GM19372 (cell line): ENCODE results near the gene KRT25.
"Not testable (repeated sequence)": the region's sequence is repeated elsewhere in the genome, so short reads cannot be mapped to it uniquely, and the experiment has no call there.

Experiments used
- ATAC-seq: cut with Tn5 transposase; IDR thresholded peaks from one replicate; pipeline ENCODE4 v1.9.1; 2021; ENCODE audit warnings: mild to moderate bottlenecking, low read depth, moderate library complexity; ENCODE audit not compliant: unreplicated experiment

Gene KRT25

DNA sequence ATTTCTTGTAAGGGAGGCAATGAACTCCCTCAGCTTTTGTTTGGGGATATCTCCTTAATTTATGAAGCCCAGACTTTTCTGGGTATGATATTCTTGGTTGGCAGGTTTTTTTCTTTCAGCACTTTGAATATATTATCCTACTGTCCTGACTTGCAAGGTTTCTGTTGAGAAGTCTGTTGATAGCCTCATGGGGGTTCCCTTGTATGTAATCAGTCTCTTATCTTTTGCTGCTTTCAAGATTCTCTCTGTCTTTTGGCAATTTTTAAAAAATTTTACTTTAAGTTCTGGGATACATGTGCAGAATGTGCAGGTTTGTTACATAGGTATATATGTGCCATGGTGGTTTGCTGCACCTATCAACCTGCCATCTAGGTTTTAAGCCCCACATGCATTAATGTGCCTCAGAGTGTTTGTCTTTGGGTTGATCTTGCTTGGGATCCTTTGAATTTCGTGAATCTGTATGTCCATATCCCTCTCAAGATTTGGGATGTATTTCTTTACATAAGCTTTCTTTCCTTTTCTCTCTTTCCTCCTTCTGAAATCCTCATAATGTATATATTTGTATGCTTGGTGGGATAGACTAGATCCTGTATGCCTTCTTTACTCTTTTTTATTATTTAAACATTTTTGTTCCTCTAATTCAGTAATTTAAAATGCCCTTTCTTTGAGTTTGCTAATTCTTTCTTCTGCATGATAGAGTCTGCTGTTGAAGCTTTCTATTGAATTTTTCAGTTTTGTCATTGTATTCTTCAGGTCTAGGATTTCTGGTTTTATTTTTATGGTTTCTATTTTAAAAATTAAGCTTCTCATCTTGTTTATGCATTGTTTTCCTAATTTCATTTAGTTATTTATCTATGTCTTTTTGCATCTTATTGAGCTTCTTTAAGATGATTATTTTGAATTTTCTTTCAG is 5.2 kb upstream of the KRT25 start:
- no peak for ATAC-seq

DNA sequence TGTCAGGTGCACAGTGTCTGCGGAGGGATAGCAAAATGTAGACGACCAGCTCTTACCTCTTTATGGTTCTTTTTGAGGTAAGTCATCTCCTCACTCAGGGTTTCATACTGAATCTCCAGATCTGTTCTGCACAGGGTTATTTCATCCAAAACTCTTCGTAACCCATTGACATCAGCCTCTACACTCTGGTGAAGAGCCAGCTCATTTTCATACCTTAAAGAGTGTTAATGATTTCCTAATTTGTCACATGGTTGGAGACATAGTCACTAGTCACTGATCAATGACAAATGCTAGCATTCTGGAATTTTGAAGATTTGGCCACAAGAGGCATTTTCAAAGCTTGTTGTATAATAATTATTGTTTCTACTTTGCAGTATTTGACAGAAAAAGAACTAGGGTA is 1.3 kb downstream of the KRT25 start:
- no peak for ATAC-seq

DNA sequence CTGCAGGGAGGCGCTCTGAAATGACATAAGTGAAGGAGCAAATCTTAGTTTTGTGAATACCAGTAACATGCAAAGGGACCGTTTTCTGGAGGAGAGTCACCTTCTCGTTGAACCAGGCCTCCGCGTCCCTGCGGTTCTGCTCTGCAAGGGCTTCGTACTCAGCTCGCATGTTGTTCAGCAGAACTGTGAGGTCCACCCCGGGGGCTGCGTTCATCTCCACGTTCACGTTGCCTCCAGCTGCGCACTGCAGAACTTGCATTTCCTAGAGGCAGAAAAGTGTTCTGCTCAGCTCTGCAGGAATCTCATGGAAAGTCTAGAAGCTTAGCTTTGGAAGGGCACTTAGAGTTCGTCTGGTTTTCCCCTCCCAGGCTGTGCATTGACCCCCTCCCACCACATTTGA is 4.1 kb downstream of the KRT25 start:
- no peak for ATAC-seq

DNA sequence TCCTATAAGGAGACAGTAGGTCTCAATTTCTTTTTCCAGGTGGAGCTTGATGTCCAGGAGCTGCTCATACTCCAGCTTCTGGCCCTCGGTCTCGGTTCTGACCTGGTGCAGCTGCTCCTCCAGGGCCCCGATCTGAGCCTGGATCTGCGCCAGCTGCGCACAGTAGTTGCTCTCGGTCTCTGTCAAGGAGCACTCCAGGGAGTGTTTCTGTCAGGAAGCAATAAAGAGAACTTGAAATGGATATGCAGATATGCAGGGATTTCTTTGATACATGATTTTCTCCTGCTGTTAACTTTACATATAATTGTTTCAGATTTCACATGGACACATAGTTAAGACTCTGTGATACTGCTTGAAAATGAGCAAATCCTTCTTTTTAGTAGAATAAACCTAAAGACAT is 4.7 kb downstream of the KRT25 start:
- no peak for ATAC-seq

DNA sequence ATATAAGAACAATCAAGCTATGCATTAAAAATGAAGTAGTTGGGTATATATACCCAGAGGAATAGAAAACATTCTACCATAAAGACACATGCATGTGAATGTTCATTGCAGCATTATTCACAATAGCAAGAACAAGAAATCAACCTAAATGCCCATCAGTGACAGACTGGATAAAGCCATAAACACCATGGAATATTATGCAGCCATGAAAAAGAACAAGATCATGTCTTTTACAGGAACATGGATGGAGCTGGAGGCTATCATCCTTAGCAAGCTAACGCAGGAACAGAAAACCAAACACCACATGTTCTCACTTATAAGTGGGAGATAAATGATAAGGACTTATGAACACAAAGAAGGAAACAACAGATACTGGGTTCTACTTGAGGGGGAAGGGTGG is 6.5 kb downstream of the KRT25 start:
- not testable (repeated sequence) for ATAC-seq

DNA sequence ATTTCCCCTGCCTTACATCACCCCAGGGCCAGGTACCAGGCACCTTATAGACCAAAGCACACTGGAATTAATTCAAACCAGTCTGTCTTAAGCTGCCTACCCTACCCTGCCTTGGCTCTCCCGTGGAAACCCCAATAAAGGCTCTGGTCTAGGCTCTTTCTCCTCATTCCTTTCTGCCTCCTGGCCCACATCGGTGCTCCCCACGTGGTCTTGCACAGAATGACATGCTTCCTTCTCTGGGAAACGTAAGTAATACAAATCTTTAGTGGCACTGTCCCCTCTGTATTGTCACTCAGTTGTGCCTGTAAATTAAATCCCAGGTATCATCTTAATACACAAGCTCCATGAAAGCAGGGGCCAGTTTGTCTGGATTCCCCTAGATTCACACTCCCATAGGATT is 16.6 kb downstream of the KRT25 start:
- no peak for ATAC-seq

DNA sequence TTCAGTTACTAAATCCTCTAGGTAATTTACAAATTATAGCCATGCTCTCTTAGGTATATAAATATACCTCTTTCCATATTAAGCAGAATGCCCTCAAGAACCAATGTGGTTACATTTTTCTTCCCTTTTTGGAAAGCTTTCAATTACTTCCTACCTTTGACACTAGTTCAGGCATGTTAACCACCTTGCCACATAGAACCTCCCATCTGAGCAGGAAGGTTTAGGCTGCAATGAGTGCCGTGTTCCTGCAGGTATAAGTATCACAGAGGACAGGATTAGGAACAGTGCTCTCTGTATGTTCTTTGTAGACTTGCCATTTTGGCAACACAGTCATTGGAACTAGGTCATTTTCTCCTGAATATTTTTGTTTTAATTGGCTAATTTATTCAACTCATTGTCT is 20.1 kb downstream of the KRT25 start:
- no peak for ATAC-seq

DNA sequence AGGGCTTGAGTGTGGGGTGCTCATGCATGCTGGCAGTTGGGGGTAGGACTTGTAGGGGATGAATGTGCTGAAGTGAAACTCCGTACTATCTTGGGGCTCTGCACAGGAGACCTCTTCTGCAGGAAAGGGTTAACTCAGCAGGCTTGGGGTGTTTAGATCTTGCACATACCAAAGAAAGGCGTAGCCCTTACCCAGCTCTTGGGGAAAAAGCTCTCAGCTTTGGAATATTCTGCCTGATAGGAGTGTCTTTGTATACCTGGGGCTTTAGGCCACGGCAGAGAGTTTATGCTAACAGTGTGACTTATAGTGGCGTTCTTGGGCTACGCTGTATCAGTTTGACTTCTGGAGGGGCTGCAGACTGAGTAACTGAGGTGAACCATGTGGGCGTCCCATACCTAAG is 21.1 kb downstream of the KRT25 start:
- ATAC-seq = no peak

DNA sequence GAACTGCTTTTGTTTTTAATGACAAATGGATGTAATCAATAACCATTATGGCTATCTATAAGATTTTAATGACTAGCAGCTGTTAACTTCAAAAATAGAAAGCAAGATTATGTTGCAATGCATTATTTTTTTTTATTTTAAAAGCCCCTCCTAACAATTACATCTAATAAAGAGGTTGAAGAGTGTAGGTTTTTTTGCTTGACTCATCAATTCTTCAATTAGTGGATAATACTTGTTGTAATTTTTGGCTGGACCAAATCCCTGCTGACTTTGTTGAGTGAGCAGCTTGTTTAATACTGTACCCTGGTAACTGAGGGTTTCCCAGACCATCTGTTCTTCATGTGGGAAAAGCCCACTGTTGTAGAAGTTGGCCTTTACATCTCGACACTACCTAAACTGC is 24.2 kb downstream of the KRT25 start:
- no peak for ATAC-seq

DNA sequence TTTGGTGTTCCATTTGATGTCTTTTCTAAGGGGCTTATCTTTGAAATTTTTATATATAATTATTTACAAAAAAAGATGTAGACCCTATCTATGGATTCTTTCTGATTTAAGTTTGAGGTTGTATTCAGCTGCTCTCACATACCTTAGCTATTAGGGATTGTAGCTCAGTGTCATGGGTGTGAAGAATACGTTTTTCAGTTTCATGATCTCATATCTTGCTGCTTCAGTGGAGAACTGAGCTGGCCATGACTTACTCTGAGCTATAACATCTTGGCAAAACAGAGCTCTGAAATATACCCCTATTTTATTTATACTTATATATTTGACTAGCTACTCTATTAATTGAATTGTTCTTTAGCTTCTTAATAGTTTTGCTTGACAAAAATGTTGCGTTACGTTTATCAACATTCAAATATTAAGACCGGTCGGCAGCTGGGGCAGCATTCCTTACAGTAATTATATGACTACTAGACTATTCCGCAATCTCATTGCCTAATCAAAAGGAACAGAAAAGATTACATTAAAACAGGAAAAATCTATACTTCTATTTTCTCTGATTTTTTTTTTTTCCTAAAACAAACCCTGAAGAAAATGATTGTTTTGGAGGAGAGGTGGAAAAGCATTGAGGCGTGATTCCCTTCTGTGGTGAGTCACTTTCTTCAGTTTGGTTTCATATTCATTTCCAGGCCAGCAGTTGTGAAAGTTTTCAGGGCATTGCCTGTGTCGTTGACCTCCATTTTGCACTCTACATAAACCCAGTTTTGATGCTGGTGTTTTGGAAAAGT is 27.5 kb downstream of the KRT25 start:
- ATAC-seq = no peak

DNA sequence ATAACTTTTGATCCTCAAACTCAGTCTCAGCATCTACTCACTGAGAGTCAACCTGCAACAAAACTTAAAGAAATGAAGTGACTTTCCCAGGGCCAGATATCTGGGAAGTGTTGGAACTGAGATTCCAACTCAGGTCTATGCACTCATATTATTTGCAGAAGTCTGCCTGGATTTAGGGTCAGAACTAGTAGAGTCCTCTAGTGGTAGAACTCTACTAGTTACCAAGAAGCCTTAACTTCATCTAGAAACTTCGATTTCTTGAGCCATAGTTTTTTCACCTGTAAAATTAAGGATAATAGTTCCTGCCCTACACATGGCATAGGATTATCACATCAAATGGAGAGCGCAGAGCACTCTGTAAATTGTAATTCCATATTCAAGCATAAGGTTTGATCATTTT is 28.2 kb downstream of the KRT25 start:
- no peak for ATAC-seq

DNA sequence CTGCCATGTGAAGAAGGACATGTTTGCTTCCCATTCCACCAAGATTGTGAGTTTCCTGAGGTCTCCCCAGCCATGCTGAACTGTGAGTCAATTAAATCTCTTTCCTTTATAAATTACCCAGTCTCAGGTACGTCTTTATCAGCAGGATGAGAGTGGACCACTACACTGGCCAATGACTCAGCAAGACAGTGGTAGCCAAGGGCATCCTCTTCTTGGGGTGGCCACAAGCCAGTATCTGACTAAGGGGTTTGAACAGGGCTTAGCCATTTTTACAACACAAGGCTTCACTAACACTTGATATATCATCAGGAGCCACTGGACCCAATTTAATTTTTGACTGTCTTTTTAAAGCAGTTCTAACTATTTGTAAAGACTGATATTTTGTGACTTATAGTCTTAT is 30.5 kb downstream of the KRT25 start:
- ATAC-seq = no peak

DNA sequence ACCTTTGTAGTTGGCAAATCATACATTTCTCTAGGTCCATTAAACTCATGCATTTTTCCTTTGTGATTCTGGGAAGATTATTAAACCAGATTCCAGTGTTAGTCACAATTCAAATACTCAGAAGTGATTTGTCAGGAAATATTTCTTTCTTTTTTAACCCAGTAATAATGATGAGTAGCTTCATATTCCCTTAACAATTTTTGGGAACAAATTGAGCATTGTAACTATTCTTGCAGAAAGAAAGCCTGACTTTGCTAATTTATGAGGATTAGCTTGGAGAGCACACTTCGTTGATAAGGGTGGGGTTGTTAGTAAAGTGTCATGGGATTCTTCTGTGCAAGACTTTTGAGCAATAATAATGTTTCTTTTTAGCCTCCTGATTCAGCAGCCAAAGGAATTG is 32.9 kb downstream of the KRT25 start:
- ATAC-seq = no peak

DNA sequence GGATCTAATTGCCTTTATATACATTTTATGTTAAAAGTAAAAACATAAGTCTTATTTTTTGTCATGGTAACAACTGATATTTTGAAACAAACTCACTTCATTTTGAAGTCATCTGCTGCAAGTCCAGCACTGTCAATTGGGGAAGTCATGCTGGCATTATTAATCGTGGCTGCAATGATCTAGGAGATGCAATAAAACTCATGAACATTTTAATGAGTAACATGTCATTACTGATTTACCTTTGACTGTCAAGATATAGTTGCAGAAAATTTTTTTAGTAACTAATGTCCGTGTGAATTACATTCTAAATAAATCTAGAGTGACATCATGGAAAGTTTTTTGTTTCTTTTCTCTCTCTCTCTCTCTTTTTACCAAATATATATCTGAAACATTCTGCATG is 34.2 kb downstream of the KRT25 start:
- no peak for ATAC-seq

DNA sequence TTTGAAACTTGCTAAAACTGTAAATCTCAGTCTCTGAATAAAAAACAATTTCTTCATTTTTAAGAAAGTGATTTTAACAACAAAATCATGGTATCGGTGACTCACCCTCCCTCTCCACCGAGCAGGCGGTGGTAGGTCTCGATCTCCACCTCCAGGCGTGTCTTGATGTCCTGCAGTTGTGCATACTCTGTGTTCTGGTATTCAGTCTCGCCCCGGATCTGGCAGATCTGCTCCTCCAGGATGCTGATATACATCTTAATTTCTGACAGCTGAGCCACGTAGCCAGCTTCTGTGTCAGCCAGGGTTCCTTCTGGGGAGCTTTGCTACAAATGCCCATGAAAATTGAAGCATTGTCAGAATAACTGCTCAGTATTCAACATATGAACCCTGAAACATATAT is 36.2 kb downstream of the KRT25 start:
- ATAC-seq = no peak

DNA sequence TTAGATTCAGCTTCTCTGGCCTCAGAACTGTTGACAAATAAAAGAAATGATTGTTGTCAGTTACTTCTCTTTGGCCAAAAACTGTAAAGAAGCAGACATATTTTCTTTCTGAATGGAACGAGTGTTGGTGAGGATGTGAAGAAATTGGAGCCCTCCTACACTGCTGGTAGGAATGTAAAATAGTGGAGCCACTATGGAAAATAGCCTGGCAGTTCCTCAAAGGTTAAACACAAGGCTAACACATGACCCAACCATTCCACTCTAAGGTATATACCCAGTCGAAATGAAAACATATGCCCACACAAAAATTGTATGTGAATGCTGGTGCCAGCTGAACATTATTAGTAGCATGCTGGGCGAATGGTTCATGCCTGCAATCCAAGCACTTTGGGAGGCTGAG is 37.4 kb downstream of the KRT25 start:
- no peak for ATAC-seq

DNA sequence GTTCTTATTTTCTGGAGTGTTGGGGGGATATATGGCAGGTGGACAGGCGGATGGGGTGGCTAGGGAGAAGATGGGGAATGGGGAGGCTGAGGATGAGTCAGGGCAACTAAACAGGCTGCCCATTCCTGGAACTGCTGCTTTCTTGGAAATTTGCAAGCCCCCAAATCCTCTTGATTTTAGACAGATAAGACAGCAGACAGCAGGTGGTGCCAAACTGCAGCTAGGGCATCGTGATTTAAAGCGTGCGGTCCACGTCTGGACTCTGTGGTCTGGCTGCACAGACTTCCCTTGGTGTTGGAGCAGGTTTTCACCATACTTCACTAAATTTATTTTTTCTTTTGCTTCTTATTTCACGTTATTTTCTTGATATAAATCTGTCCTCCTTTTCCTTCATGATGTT is 40.7 kb downstream of the KRT25 start:
- no peak for ATAC-seq

DNA sequence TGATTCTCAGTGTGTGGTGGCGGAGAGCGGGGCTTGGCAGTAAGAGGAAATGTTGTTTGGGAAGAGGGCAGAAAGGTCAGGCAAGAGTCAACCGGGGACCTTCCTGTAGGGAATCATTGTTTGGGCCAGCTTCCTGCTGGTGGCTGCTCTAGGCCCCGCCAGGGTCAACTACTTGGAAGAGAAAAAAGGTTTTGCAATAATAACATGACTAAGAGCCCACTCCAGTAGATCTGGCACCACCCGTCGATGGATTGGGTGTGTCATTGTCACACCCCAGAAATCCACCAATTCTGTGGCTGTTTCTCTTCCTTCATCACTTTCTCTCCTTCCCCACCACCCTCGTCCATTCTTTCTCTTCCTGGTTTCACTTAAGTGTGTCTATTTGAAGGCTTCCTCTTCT is 47.4 kb downstream of the KRT25 start:
- ATAC-seq = no peak

DNA sequence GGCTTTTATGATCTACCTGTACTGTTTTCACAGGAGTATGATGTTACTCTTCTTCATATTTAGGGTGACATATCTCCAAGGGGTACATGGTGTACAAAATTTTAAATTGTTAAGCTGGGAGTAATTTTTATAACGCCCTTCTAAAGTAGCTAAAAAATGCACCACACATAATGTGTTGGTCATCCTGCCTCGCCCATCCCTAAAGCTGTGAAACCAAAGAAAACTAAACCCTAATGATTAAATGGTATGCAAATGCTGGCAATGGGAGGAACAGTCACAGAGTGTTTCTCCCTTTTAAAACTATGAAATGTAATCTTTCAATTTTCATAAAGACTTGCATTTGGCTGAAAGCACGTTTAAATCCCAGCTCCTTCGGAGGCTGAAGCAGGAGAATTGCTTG is 49.5 kb downstream of the KRT25 start:
- ATAC-seq = no peak

DNA sequence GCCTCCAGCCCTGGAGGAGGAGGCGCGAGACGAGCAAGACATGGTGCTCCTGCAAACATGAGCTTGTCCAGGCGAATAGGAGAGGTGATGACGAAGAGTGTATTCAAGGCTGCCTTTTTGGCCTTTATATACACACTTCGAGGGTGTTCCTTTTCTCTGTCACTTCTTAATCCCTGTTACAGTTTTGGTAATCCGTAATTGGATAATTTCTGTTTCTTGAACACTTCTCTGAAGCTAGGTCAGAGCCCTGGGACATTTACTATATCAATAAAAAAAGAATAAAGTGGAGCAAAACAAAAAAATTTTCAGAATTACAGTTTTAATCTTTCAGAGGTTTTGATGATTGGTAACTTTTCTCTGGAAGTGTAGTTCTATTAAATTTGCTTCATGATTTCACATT is 51.5 kb downstream of the KRT25 start, which contains the start of gene KRT24:
TSS of gene KRT24 (minus strand) at position 101 of the 400 bp plus-strand sequence. CDS start at position 42, 59 bp downstream.
- no peak for ATAC-seq

DNA sequence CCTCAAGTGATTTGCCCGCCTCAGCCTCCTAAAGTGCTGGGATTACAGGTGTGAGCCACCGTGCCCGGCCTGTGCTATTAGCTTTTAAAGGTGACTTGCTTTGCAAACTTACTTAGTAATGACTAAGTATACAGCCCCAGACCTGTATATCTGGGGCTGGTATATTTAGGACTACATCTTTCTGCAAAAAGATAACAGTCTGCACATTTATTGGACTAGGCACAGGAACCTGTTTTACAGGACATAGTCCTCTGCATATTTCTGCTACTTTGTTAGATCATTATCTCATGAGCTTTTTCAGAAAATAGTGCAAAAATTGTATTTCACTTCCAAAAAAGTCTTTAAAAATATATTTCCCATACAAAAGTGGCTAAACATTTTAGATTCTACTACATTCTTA is 52.9 kb downstream of the KRT25 start:
- no peak for ATAC-seq

DNA sequence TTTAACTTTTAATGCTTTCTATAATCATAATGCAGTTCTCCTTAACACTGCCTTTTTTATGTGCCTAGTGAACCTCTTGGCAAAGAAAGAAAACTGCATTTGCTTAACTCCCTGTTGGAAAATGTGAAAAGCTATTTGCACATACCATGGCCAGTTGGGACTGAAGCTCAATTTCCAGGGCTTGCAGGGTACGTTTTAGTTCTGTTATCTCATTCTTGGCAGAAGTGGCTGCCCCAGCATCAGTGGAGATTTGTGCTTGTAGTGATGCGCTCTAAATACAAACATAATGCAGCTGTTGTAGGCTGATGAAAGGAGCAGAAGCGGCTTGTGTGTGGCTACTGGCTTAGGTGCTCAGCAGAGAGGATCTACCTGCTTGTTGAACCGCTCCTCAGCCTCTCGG is 55.3 kb downstream of the KRT25 start:
- no peak for ATAC-seq
